ENCODE measurements around the gene DPM3. TPM values are rescaled to one million over a fixed set of nuclear protein-coding genes. Genes with fewer than 3 reads are reported as not detected.
"Not testable (repeated sequence)": the region's sequence is repeated elsewhere in the genome, so short reads cannot be mapped to it uniquely, and the experiment has no call there.

DPM3 gene, protein sequence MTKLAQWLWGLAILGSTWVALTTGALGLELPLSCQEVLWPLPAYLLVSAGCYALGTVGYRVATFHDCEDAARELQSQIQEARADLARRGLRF
- 100 to 1,000 TPM in 3 of 4 donors, 10 to 100 TPM in 1; 29.2 to 144 (median 127) TPM for total RNA-seq
- 100 to 1,000 TPM; 143 to 220 (median 196) TPM for polyA plus RNA-seq

DNA sequence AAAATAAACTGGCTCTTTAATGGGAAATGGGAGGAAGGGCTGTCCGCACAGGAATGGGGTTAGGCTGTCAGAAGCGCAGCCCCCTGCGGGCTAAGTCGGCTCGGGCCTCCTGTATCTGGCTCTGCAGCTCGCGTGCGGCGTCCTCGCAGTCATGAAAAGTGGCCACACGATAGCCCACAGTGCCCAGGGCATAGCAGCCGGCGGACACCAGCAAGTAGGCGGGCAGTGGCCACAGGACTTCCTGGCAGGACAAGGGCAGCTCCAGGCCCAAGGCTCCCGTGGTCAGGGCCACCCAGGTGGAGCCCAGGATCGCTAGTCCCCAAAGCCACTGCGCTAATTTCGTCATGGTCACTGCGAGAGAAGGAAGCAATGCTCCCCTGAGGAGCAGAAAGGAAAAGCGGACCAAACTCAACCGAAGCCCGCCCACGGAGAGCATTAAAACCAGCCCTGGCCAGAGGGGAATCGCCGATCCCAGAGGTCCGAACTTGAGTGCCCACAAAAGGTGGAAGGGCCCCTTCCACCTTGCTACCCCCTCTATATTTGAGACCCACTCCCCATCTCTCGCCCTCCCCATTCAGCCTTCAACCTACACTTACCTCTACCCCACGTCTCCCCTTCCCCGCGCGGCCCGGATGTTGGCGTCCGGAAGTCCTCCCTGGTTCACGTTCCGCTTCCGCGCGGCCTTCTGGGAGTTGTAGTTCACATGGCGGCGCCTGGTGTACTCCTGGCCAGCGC is at the start of gene DPM3:
DPM3 (minus strand) TSS at position 637 of the 735 bp plus-strand sequence; CDS start at position 346, 291 bp downstream.
- Histone ChIP-seq H3K4me1 (peaks cover 0 to 38% (median 31%) of the 10 kb centered on the region in 4 donors), H3K27ac (peak within 1 kb of the TSS; percentile 89 to 90 (median 90)), H3K36me3 (peaks cover 0 to 6% (median 0%) of the 10 kb centered on the region in 4 donors), H3K9me3 (no peaks in the 10 kb centered on the region), H3K27me3 (no peaks in the 10 kb centered on the region), H3K4me3 (peak within 1 kb of the TSS; percentile 68 to 86 (median 76))
- peak; percentile 93 for DNase-seq
- 0 to 1% methylated on average over 42 of the region's 42 CpGs for WGBS, 2 donors
- intact Hi-C loops (cut with DNase I), result loop anchor here (5.0 kb wide), 1 partner anchor 32 kb away; the partner anchor contains the start of genes KRTCAP2 and TRIM46
- TF ChIP-seq POLR2AphosphoS5 (IDR thresholded peaks at IDR 0.05), result peak; percentile 84 to 94 (median 92)
- TF ChIP-seq POLR2A (IDR thresholded peaks at IDR 0.05), result peak; percentile 58 to 77
- no peak for TF ChIP-seq EP300 (IDR thresholded peaks at IDR 0.05)
- TF ChIP-seq, protein P1, sequence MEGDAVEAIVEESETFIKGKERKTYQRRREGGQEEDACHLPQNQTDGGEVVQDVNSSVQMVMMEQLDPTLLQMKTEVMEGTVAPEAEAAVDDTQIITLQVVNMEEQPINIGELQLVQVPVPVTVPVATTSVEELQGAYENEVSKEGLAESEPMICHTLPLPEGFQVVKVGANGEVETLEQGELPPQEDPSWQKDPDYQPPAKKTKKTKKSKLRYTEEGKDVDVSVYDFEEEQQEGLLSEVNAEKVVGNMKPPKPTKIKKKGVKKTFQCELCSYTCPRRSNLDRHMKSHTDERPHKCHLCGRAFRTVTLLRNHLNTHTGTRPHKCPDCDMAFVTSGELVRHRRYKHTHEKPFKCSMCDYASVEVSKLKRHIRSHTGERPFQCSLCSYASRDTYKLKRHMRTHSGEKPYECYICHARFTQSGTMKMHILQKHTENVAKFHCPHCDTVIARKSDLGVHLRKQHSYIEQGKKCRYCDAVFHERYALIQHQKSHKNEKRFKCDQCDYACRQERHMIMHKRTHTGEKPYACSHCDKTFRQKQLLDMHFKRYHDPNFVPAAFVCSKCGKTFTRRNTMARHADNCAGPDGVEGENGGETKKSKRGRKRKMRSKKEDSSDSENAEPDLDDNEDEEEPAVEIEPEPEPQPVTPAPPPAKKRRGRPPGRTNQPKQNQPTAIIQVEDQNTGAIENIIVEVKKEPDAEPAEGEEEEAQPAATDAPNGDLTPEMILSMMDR (IDR thresholded peaks at IDR 0.05), result no peak

- 77 to 95% methylated on average over 25 of the region's 45 CpGs for WGBS, 2 donors
- DNase-seq; intact Hi-C loops (cut with DNase I); H3K9me3 ChIP-seq; H3K27me3 ChIP-seq; H3K36me3 ChIP-seq; H3K27ac ChIP-seq; H3K4me3 ChIP-seq: not testable (repeated sequence)
- H3K4me1 ChIP-seq, result peaks cover 0 to 26% (median 24%) of the 10 kb centered on the region in 4 donors
These were observed 49.6 kb upstream of the DPM3 start for GRCh38 chr1:155189926-155190325.

- WGBS, 2 donors, result 89 to 93% methylated on average over 14 of the region's 14 CpGs
- H3K9me3 ChIP-seq, result no peaks in the 10 kb centered on the region
- TF ChIP-seq POLR2AphosphoS5 (IDR thresholded peaks at IDR 0.05) (no peak), POLR2A (IDR thresholded peaks at IDR 0.05) (no peak), EP300 (IDR thresholded peaks at IDR 0.05) (no peak)
- TF ChIP-seq, protein P1 (IDR thresholded peaks at IDR 0.05), result no peak
- no peak overlapping the region for H3K27ac ChIP-seq
- no peaks in the 10 kb centered on the region for H3K27me3 ChIP-seq
- no peak overlapping the region for H3K4me3 ChIP-seq
- no peaks in the 10 kb centered on the region for H3K36me3 ChIP-seq
- intact Hi-C loops (cut with DNase I), result no loop called here
- H3K4me1 ChIP-seq, result peaks cover 0 to 14% (median 10%) of the 10 kb centered on the region in 4 donors
- peak; percentile 54 for DNase-seq
These were observed 47.9 kb upstream of the DPM3 start for GRCh38 chr1:155188268-155188667.

- TF ChIP-seq POLR2A (IDR thresholded peaks at IDR 0.05) (no peak), POLR2AphosphoS5 (IDR thresholded peaks at IDR 0.05) (no peak), EP300 (IDR thresholded peaks at IDR 0.05) (no peak)
- TF ChIP-seq, protein P1 (IDR thresholded peaks at IDR 0.05), result no peak
- Histone ChIP-seq H3K27ac (no peak overlapping the region), H3K36me3 (no peaks in the 10 kb centered on the region), H3K27me3 (no peaks in the 10 kb centered on the region), H3K4me3 (no peak overlapping the region), H3K9me3 (no peaks in the 10 kb centered on the region), H3K4me1 (peaks cover 0 to 6% (median 2%) of the 10 kb centered on the region in 4 donors)
- intact Hi-C loops (cut with DNase I), result no loop called here
- 78 to 83% methylated on average over 16 of the region's 16 CpGs for WGBS, 2 donors
- DNase-seq, result peak; percentile 53
These were observed 47.1 kb upstream of the DPM3 start for GRCh38 chr1:155187456-155187891.

- peak; percentile 40 for DNase-seq
- intact Hi-C loops (cut with DNase I), result no loop called here
- peaks cover 0 to under 1% (median 0%) of the 10 kb centered on the region in 4 donors for H3K4me1 ChIP-seq
- H3K27me3 ChIP-seq, result no peaks in the 10 kb centered on the region
- H3K4me3 ChIP-seq, result no peak overlapping the region
- H3K36me3 ChIP-seq, result no peaks in the 10 kb centered on the region
- no peaks in the 10 kb centered on the region for H3K9me3 ChIP-seq
- WGBS, 2 donors, result 51 to 73% methylated on average over 14 of the region's 14 CpGs
- no peak overlapping the region for H3K27ac ChIP-seq
- TF ChIP-seq EP300 (IDR thresholded peaks at IDR 0.05) (no peak), POLR2A (IDR thresholded peaks at IDR 0.05) (no peak), POLR2AphosphoS5 (IDR thresholded peaks at IDR 0.05) (no peak)
- TF ChIP-seq, protein P1 (IDR thresholded peaks at IDR 0.05), result no peak
These were observed 46.6 kb upstream of the DPM3 start for GRCh38 chr1:155186794-155187455.
